ENCODE results near the gene SLC7A5.
"Not testable (repeated sequence)": the region's sequence is repeated elsewhere in the genome, so short reads cannot be mapped to it uniquely, and the experiment has no call there.

Gene SLC7A5

GRCh38 chr16:87887931-87888330 lies 18.6 kb upstream of the SLC7A5 start:
- DNase-seq = not testable (repeated sequence)

- DNase-seq = peak; percentile 2
Observed at GRCh38 chr16:87885371-87885967, 16.2 kb upstream of the SLC7A5 start.

GRCh38 chr16:87882436-87883019 lies 13.2 kb upstream of the SLC7A5 start:
- DNase-seq = no peak

- no peak for DNase-seq
Observed at GRCh38 chr16:87881324-87882200, 12.3 kb upstream of the SLC7A5 start.

GRCh38 chr16:87880117-87880696 lies 10.9 kb upstream of the SLC7A5 start:
- DNase-seq = no peak

- not testable (repeated sequence) for DNase-seq
Observed at GRCh38 chr16:87879411-87880013, 10.2 kb upstream of the SLC7A5 start.

GRCh38 chr16:87878704-87879103 lies 9.4 kb upstream of the SLC7A5 start:
- no peak for DNase-seq

- DNase-seq = no peak
Observed at GRCh38 chr16:87877942-87878507, 8.7 kb upstream of the SLC7A5 start.

- no peak for DNase-seq
Observed at GRCh38 chr16:87874639-87875427, 5.5 kb upstream of the SLC7A5 start.

GRCh38 chr16:87870418-87871291 lies 1.3 kb upstream of the SLC7A5 start:
- DNase-seq = not testable (repeated sequence)

GRCh38 chr16:87869879-87870417 lies 641 bp upstream of the SLC7A5 start:
- DNase-seq = not testable (repeated sequence)

GRCh38 chr16:87868254-87869029 lies 865 bp downstream of the SLC7A5 start:
- DNase-seq = not testable (repeated sequence)

GRCh38 chr16:87865902-87866555 lies 3.3 kb downstream of the SLC7A5 start:
- DNase-seq = not testable (repeated sequence)

GRCh38 chr16:87864331-87864989 lies 4.8 kb downstream of the SLC7A5 start:
- peak; percentile 23 for DNase-seq

GRCh38 chr16:87863327-87863635 lies 6.0 kb downstream of the SLC7A5 start:
- not testable (repeated sequence) for DNase-seq

- DNase-seq = not testable (repeated sequence)
Observed at GRCh38 chr16:87862597-87863326, 6.5 kb downstream of the SLC7A5 start.

GRCh38 chr16:87861300-87862099 lies 7.8 kb downstream of the SLC7A5 start:
- DNase-seq = not testable (repeated sequence)
